Upper lobe of left lung (tissue), 6 donors: ENCODE measurements around the gene RNASE13. TPM values are rescaled to one million over a fixed set of nuclear protein-coding genes. Genes with fewer than 3 reads are reported as not detected.
A peak's percentile ranks its signal among the peaks of the same experiment; 100 is the strongest.

Experiments
- ATAC-seq, 2 donors: fragments of 200-7000 bp; cut with Tn5 transposase; one replicate each; pipeline ENCODE4 v1.9.1; 2022; ENCODE audit warnings: mild to moderate bottlenecking in 2 of 2, moderate library complexity in 2 of 2; ENCODE audit not compliant: low FRiP score in 2 of 2
- DNase-seq, 2 donors: peaks; one replicate each; pipeline ENCODE4 v3.0.0-alpha.2; 2019 to 2020
- H3K27ac ChIP-seq, 4 donors: fragments of 200-600 bp; sonication (generic); one replicate each; pipeline ENCODE4 v1.5.1; 2016 to 2019
- H3K27me3 ChIP-seq, 4 donors: fragments of 200-600 bp; sonication (generic); one replicate each; pipeline ENCODE4 v1.5.1; 2017 to 2019
- H3K36me3 ChIP-seq, 4 donors: fragments of 200-600 bp; sonication (generic); one replicate each; pipeline ENCODE4 v1.5.1; 2016 to 2019
- H3K4me1 ChIP-seq, 4 donors: fragments of 200-600 bp; sonication (generic); one replicate each; pipeline ENCODE4 v1.5.1; 2018 to 2019
- H3K4me3 ChIP-seq, 4 donors: fragments of 200-600 bp; sonication (generic); one replicate each; pipeline ENCODE4 v1.5.1; 2017 to 2019; ENCODE audit warnings: mild to moderate bottlenecking in 2 of 4, moderate library complexity in 1 of 4
- H3K9me3 ChIP-seq, 4 donors: fragments of 200-600 bp; sonication (generic); one replicate each; pipeline ENCODE4 v1.5.1; 2018 to 2019
- CTCF ChIP-seq, 6 experiments: fragments of 450-650 bp in 4 of 6; fragments of 200-600 bp in 2 of 6; sonication (generic) in 2 of 6; IDR thresholded peaks; one replicate each; pipeline ENCODE4 v1.5.1; 2016 to 2019; ENCODE audit warnings: antibody characterized with exemption in 6 of 6
- EP300 ChIP-seq, 4 donors: sonication (generic); formaldehyde crosslinking; IDR thresholded peaks; one replicate each; pipeline ENCODE4 v1.5.1; 2017; ENCODE audit warnings: antibody characterized with exemption in 4 of 4, control low read depth in 2 of 4
- POLR2A ChIP-seq, 4 donors: fragments of 450-650 bp; IDR thresholded peaks; one replicate each; pipeline ENCODE4 v1.5.1; 2016 to 2017; ENCODE audit warnings: antibody characterized with exemption in 4 of 4, mild to moderate bottlenecking in 2 of 4
- POLR2AphosphoS5 ChIP-seq, 2 donors: sonication (generic); formaldehyde crosslinking; IDR thresholded peaks; one replicate each; pipeline ENCODE4 v1.5.1; 2017; ENCODE audit warnings: antibody characterized with exemption in 2 of 2
- WGBS, 2 donors: methylation state at CpG; one replicate each; pipeline ENCODE4 v1.1.5; 2017 to 2018; 5-methylcytosine and 5-hydroxymethylcytosine counted together
- total RNA-seq, 6 donors: library from RNA; depleted of rRNA in 4 of 6; stranded (reverse); fragments of >200 nt in 4 of 6; gene quantifications; one replicate each; pipeline versions ENCODE4 v1.1.0 to v1.2.1, GENCODE V29; 2016 to 2021
- donor health status: DM: no; HTN: no; CAD: no; lungs with moderate emphysema.
- donor health status: DM: no; HTN: yes; CAD: no; lungs with severe emphysema.

RNASE13 gene
- total RNA-seq, 6 donors from 2014 or later, result not detected

GRCh38 chr14:21074398-21075272, 40.0 kb upstream of the RNASE13 start:
- Histone ChIP-seq H3K4me1 (peaks cover 19 to 32% (median 27%) of the 10 kb centered on the region in 4 donors), H3K27me3 (no peaks in the 10 kb centered on the region), H3K9me3 (no peaks in the 10 kb centered on the region), H3K36me3 (peaks cover 0 to 63% (median 36%) of the 10 kb centered on the region in 4 donors), H3K27ac (no peak overlapping the region), H3K4me3 (no peak overlapping the region)
- DNase-seq (peak in 1 of 2 donors; percentile 76), ATAC-seq (no peak)
- TF ChIP-seq POLR2A (IDR thresholded peaks at IDR 0.05), result no peak
- TF ChIP-seq EP300 (IDR thresholded peaks at IDR 0.05), result no peak
- TF ChIP-seq POLR2AphosphoS5 (IDR thresholded peaks at IDR 0.05), result no peak
- TF ChIP-seq CTCF (IDR thresholded peaks at IDR 0.05), result no peak
- 90 to 91% methylated on average over 8 to 24 of the region's 26 CpGs for WGBS, 2 donors

- Histone ChIP-seq H3K4me1 (peaks cover 26 to 39% (median 34%) of the 10 kb centered on the region in 4 donors), H3K27me3 (no peaks in the 10 kb centered on the region), H3K27ac (peak overlapping the region in 1 of 4 donors; percentile 34), H3K9me3 (no peaks in the 10 kb centered on the region), H3K4me3 (no peak overlapping the region), H3K36me3 (peaks cover 0 to 56% (median 29%) of the 10 kb centered on the region in 4 donors)
- WGBS, 2 donors, result 93 to 100% methylated on average over 1 to 5 of the region's 9 CpGs
- TF ChIP-seq CTCF (IDR thresholded peaks at IDR 0.05) (no peak), EP300 (IDR thresholded peaks at IDR 0.05) (no peak), POLR2AphosphoS5 (IDR thresholded peaks at IDR 0.05) (no peak), POLR2A (IDR thresholded peaks at IDR 0.05) (no peak)
- ATAC-seq (no peak), DNase-seq (no peak)
Measured at GRCh38 chr14:21073921-21074320, 39.3 kb upstream of the RNASE13 start.

- H3K27ac ChIP-seq, result peak overlapping the region in 3 of 4 donors; percentile 19 to 96 (median 92)
Measured at GRCh38 chr14:21072781-21073339, 38.3 kb upstream of the RNASE13 start.

GRCh38 chr14:21072031-21072473, 37.4 kb upstream of the RNASE13 start:
- H3K36me3 ChIP-seq, result peaks cover 0 to 39% (median 19%) of the 10 kb centered on the region in 4 donors
- H3K4me3 ChIP-seq, result peak overlapping the region; percentile 74 to 84 (median 77)
- no peaks in the 10 kb centered on the region for H3K9me3 ChIP-seq
- peak in 1 of 2 donors; percentile 63 for ATAC-seq
- no peaks in the 10 kb centered on the region for H3K27me3 ChIP-seq
- no peak for DNase-seq
- peaks cover 31 to 46% (median 40%) of the 10 kb centered on the region in 4 donors for H3K4me1 ChIP-seq
- H3K27ac ChIP-seq, result peak overlapping the region; percentile 86 to 96 (median 92)
- no peak for TF ChIP-seq CTCF (IDR thresholded peaks at IDR 0.05)
- no peak for TF ChIP-seq POLR2AphosphoS5 (IDR thresholded peaks at IDR 0.05)
- no peak for TF ChIP-seq POLR2A (IDR thresholded peaks at IDR 0.05)
- no peak for TF ChIP-seq EP300 (IDR thresholded peaks at IDR 0.05)
- WGBS, 2 donors, result 25 to 37% methylated on average over 4 of the region's 4 CpGs

More at GRCh38 chr14:21072781-21073339, 38.3 kb upstream of the RNASE13 start:
- H3K4me1 ChIP-seq, result peaks cover 31 to 46% (median 40%) of the 10 kb centered on the region in 4 donors
- 80 to 95% methylated on average over 6 to 9 of the region's 9 CpGs for WGBS, 2 donors
- H3K27me3 ChIP-seq, result no peaks in the 10 kb centered on the region
- TF ChIP-seq POLR2AphosphoS5 (IDR thresholded peaks at IDR 0.05) (no peak), EP300 (IDR thresholded peaks at IDR 0.05) (no peak), CTCF (IDR thresholded peaks at IDR 0.05) (no peak), POLR2A (IDR thresholded peaks at IDR 0.05) (no peak)
- no peaks in the 10 kb centered on the region for H3K9me3 ChIP-seq
- peaks cover 0 to 46% (median 19%) of the 10 kb centered on the region in 4 donors for H3K36me3 ChIP-seq
- ATAC-seq (no peak), DNase-seq (no peak)
- H3K4me3 ChIP-seq, result no peak overlapping the region
